ENCODE results near the gene DEK. TPM values are rescaled to one million over a fixed set of nuclear protein-coding genes. Genes with fewer than 3 reads are reported as not detected.

The DEK gene
- total RNA-seq, 1 donor from 2014 or later = 43.2 TPM

DNA sequence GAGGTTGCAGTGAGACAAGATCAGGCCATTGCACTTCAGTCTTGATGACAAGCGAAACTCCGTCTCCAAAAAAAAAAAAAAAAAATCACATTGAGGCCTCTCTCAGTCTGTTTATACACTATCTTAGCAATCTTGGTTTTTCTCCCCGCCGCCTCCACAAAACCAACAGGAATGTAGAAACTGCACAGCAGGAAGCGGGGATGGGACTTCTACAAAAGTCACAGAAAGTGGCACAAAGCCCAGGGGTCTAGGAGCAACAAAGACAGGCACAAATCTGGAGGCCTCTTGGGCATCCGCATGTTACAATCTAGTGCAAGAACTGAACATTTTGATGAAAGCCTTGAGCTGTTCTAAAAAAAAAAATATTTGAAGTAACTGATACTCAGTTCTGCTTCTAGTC lies 60.5 kb downstream of the DEK start:
- Mint-ChIP-seq H3K36me3 (ENCODE audit: low read depth) (peaks cover 8% of the 10 kb centered on the region), H3K4me3 (ENCODE audit: unreplicated experiment) (no peak overlapping the region), H3K4me1 (ENCODE audit: low read depth) (peaks cover 19% of the 10 kb centered on the region), H3K9me3 (ENCODE audit: low read depth) (no peaks in the 10 kb centered on the region), H3K27me3 (ENCODE audit: low read depth) (no peaks in the 10 kb centered on the region), H3K27ac (ENCODE audit: unreplicated experiment) (peak overlapping the region; percentile 94)
- TF ChIP-seq, protein P1, sequence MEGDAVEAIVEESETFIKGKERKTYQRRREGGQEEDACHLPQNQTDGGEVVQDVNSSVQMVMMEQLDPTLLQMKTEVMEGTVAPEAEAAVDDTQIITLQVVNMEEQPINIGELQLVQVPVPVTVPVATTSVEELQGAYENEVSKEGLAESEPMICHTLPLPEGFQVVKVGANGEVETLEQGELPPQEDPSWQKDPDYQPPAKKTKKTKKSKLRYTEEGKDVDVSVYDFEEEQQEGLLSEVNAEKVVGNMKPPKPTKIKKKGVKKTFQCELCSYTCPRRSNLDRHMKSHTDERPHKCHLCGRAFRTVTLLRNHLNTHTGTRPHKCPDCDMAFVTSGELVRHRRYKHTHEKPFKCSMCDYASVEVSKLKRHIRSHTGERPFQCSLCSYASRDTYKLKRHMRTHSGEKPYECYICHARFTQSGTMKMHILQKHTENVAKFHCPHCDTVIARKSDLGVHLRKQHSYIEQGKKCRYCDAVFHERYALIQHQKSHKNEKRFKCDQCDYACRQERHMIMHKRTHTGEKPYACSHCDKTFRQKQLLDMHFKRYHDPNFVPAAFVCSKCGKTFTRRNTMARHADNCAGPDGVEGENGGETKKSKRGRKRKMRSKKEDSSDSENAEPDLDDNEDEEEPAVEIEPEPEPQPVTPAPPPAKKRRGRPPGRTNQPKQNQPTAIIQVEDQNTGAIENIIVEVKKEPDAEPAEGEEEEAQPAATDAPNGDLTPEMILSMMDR (IDR thresholded peaks at IDR 0.05) = no peak
- DNase-seq (ENCODE audit: low spot score) = no peak

DNA sequence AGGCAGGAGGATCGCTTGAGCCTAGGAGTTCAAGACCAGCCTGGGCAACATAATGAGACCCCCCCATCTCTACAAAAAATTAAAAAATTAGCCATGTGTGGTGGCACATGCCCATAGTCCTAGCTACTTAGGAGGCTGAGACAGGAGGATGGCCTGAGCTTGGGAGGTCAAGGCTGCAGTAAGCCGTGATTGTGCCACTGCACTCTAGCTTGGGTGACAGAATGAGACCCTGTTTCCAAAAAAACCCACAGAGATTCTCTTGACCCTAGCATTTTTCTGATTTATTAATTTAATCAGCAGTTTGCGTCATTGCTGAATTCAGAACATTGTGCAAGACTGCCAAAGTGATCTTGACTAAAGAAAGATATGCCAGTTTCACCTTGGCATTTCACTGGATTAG lies 72.3 kb downstream of the DEK start:
- Mint-ChIP-seq H3K36me3 (ENCODE audit: low read depth) (peaks cover 14% of the 10 kb centered on the region), H3K4me1 (ENCODE audit: low read depth) (no peaks in the 10 kb centered on the region), H3K27ac (ENCODE audit: unreplicated experiment) (no peak overlapping the region), H3K27me3 (ENCODE audit: low read depth) (no peaks in the 10 kb centered on the region), H3K4me3 (ENCODE audit: unreplicated experiment) (no peak overlapping the region), H3K9me3 (ENCODE audit: low read depth) (peaks cover 8% of the 10 kb centered on the region)
- TF ChIP-seq, protein P1 (IDR thresholded peaks at IDR 0.05) = no peak
- DNase-seq (ENCODE audit: low spot score) = no peak

DNA sequence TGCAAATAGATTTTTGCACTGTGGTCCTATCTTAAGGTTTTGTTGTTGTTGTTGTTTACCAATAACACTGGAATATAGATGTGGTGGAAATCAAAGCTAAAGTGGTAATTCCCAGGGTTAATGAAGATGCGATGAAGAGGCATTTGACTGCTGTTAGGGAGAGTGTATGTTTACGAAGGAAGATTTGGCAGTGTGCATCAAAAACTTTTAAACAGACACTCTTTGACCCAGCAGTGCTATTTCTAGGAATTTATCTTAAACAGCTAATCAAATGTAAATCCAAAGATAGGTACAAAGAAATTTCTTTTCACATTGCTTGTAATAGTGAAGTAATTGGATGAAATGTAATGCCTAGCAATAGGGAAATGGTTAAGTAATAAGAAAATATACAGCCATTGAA lies 75.1 kb downstream of the DEK start:
- H3K27ac Mint-ChIP-seq (ENCODE audit: unreplicated experiment) = no peak overlapping the region
- no peak for DNase-seq (ENCODE audit: low spot score)
- peaks cover 4% of the 10 kb centered on the region for H3K36me3 Mint-ChIP-seq (ENCODE audit: low read depth)
- no peak overlapping the region for H3K4me3 Mint-ChIP-seq (ENCODE audit: unreplicated experiment)
- H3K4me1 Mint-ChIP-seq (ENCODE audit: low read depth) = peaks cover 11% of the 10 kb centered on the region
- H3K9me3 Mint-ChIP-seq (ENCODE audit: low read depth) = no peaks in the 10 kb centered on the region
- no peaks in the 10 kb centered on the region for H3K27me3 Mint-ChIP-seq (ENCODE audit: low read depth)
- TF ChIP-seq, protein P1 (IDR thresholded peaks at IDR 0.05) = no peak

DNA sequence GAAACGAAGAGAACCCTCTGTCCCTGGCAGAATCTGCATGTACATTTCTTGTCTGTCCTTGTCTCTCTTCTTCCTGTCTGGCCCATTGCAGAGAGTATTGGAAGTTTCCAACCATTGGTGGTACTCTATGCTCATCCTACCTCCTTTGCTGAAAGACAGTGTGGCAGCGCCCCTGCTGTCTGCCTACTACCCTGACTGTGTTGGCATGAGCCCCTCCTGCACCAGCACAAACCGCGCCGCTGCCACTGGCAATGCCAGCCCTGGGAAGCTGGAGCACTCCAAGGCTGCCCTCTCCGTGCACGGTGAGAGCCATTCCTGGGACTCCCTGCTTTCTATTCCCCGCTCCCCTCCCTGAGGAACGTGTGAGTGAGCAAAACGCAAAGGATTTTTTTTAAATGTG lies 76.6 kb downstream of the DEK start:
- no peak overlapping the region for H3K4me3 Mint-ChIP-seq (ENCODE audit: unreplicated experiment)
- TF ChIP-seq, protein P1 (IDR thresholded peaks at IDR 0.05) = no peak
- no peaks in the 10 kb centered on the region for H3K27me3 Mint-ChIP-seq (ENCODE audit: low read depth)
- no peaks in the 10 kb centered on the region for H3K9me3 Mint-ChIP-seq (ENCODE audit: low read depth)
- peaks cover 18% of the 10 kb centered on the region for H3K4me1 Mint-ChIP-seq (ENCODE audit: low read depth)
- no peak overlapping the region for H3K27ac Mint-ChIP-seq (ENCODE audit: unreplicated experiment)
- peak; percentile 87 for DNase-seq (ENCODE audit: low spot score)
- peaks cover 3% of the 10 kb centered on the region for H3K36me3 Mint-ChIP-seq (ENCODE audit: low read depth)

DNA sequence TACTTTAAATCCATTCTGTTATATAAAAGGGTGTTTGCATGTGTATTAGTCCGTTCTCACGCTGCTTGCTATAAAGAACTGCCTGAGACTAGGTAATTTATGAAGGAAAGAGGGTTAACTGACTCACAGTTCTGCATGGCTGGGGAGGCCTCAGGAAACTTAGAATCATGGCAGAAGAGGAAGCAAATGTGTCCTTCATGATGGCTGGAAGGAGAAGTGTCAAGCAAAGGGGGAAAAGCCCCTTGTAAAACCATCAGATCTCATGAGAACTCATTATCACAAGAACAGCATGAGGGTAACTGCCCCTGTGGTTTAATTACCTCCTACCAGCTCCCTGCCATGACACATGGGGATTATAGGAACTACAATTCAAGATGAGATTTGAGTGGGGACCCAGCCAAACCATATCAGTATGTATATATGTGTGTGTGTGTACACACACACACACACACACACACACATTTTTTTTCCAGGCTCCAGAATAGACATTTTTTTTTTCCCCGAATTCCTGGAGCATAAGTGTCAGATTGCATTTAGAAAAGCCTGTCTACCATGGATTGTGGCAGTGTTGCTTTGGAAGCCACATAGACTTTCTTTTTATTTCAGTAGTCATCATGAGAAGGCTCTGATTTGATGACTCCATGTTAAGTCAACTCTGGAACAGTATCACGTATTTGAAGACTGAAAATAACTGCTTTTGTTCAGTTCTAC lies 77.6 kb downstream of the DEK start:
- no peak for DNase-seq (ENCODE audit: low spot score)
- Mint-ChIP-seq H3K4me3 (ENCODE audit: unreplicated experiment) (no peak overlapping the region), H3K27ac (ENCODE audit: unreplicated experiment) (no peak overlapping the region), H3K9me3 (ENCODE audit: low read depth) (no peaks in the 10 kb centered on the region), H3K27me3 (ENCODE audit: low read depth) (no peaks in the 10 kb centered on the region), H3K4me1 (ENCODE audit: low read depth) (peaks cover 22% of the 10 kb centered on the region), H3K36me3 (ENCODE audit: low read depth) (peaks cover 1% of the 10 kb centered on the region)
- TF ChIP-seq, protein P1 (IDR thresholded peaks at IDR 0.05) = no peak
